Body of pancreas (tissue), 4 donors: ENCODE measurements around the gene RGS10.

Experiments used
- POLR2A ChIP-seq, 3 donors: fragments of 450-650 bp; IDR thresholded peaks; one replicate each; pipeline ENCODE4 v1.6.1; 2016; ENCODE audit warnings: antibody characterized with exemption in 3 of 3, mild to moderate bottlenecking in 2 of 3
- TF ChIP-seq, protein P1 (sequence below), 7 experiments: fragments of 450-650 bp in 4 of 7; fragments of 200-600 bp in 3 of 7; sonication (generic) in 3 of 7; IDR thresholded peaks; one replicate each; pipeline ENCODE4 v1.5.1; 2016 to 2019; ENCODE audit warnings: antibody characterized with exemption in 7 of 7

DNA sequence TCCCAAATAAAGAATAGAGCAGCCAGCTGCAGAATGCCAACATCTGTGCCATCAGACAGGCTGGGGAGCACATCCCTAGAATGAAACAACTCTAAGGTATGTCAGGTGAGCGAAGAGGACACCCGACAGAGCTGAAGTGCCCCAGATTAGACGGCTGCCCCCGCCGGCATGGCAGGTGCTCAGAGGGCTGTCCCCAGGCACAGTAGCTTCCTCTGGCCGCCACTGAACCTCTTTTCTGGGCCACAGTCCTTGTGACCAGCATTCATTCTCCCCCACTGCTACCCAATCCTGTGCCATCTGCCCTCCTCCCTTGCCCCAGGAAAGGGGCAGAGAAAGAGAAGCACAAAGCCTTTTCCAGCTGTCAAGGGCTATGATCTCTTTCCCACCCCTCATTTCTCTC is 41.7 kb downstream of the RGS10 start:
- no peak for TF ChIP-seq POLR2A (IDR thresholded peaks at IDR 0.05)
- TF ChIP-seq, protein P1, sequence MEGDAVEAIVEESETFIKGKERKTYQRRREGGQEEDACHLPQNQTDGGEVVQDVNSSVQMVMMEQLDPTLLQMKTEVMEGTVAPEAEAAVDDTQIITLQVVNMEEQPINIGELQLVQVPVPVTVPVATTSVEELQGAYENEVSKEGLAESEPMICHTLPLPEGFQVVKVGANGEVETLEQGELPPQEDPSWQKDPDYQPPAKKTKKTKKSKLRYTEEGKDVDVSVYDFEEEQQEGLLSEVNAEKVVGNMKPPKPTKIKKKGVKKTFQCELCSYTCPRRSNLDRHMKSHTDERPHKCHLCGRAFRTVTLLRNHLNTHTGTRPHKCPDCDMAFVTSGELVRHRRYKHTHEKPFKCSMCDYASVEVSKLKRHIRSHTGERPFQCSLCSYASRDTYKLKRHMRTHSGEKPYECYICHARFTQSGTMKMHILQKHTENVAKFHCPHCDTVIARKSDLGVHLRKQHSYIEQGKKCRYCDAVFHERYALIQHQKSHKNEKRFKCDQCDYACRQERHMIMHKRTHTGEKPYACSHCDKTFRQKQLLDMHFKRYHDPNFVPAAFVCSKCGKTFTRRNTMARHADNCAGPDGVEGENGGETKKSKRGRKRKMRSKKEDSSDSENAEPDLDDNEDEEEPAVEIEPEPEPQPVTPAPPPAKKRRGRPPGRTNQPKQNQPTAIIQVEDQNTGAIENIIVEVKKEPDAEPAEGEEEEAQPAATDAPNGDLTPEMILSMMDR (IDR thresholded peaks at IDR 0.05), result no peak
